Heart right ventricle (tissue), 16 donors: ENCODE data around the gene TGFBR2. TPM values are rescaled to one million over a fixed set of nuclear protein-coding genes. Genes with fewer than 3 reads are reported as not detected.

Experiments
- ATAC-seq, 8 donors: fragments of 200-7000 bp; cut with Tn5 transposase; one replicate each; pipeline ENCODE4 v1.9.1; 2020; ENCODE audit warnings: mild to moderate bottlenecking in 8 of 8, moderate library complexity in 8 of 8, moderate number of reproducible peaks in 1 of 8
- DNase-seq, 2 donors: peaks; one replicate each; pipeline ENCODE4 v3.0.0-alpha.2; 2020
- H3K27ac ChIP-seq, 10 donors: fragments of 200-600 bp; sonication (generic) in 2 of 10; one replicate each; pipeline versions ENCODE4 v1.5.0 to v1.8.0; 2020 to 2022; ENCODE audit warnings: mild to moderate bottlenecking in 3 of 10
- H3K27me3 ChIP-seq, 7 donors: fragments of 200-600 bp; one replicate each; pipeline ENCODE4 v1.8.0; 2021 to 2022; ENCODE audit warnings: mild to moderate bottlenecking in 2 of 7
- H3K36me3 ChIP-seq, 9 donors: fragments of 200-600 bp; sonication (generic) in 1 of 9; one replicate each; pipeline versions ENCODE4 v1.5.0 to v1.8.0; 2020 to 2022; ENCODE audit warnings: mild to moderate bottlenecking in 2 of 9
- H3K4me1 ChIP-seq, 9 donors: fragments of 200-600 bp; sonication (generic) in 1 of 9; one replicate each; pipeline versions ENCODE4 v1.5.0 to v1.8.0; 2020 to 2022; ENCODE audit warnings: mild to moderate bottlenecking in 4 of 9
- H3K4me3 ChIP-seq, 10 donors: fragments of 200-600 bp; sonication (generic) in 2 of 10; one replicate each; pipeline versions ENCODE4 v1.5.0 to v1.8.0; 2020 to 2022; ENCODE audit warnings: mild to moderate bottlenecking in 7 of 10, moderate library complexity in 2 of 10
- H3K9me3 ChIP-seq, 11 donors: fragments of 200-600 bp in 10 of 11; sonication (generic) in 2 of 11; one replicate each; pipeline versions ENCODE4 v1.5.0 to v1.8.0; 2013 to 2022; ENCODE audit warnings: mild to moderate bottlenecking in 2 of 11, control low read depth in 1 of 11, moderate library complexity in 1 of 11
- WGBS, 2 donors: extraction: QIAGEN DNeasy Blood & Tissue Kit; methylation state at CpG; one replicate each; pipeline ENCODE4 v1.1.7; 2013; ENCODE audit warnings: inconsistent platforms in 1 of 2; 5-methylcytosine and 5-hydroxymethylcytosine counted together
- intact Hi-C, 10 donors: fragments of 100-400 bp; cut with DNase I; formaldehyde crosslinking; loops; one replicate each; pipeline versions ENCODE4 v1.11.1 to v1.14.2; 2022
- polyA plus RNA-seq, 2 donors: library from polyadenylated mRNA; stranded (reverse); fragments of 200-250 nt; gene quantifications; one replicate each; pipeline ENCODE4 v1.2.3, GENCODE V29; 2013
- total RNA-seq, 10 donors: library from RNA; stranded (reverse); fragmentation: NEBNext Ultra II Directional in 3 of 10; extraction: Animal tissue kit (Norgen Biotek cat#: 25700) in 3 of 10; gene quantifications; one replicate each; pipeline versions ENCODE4 v1.2.1 to v1.2.4, GENCODE V29; 2021 to 2023
- TF ChIP-seq, protein P1 (sequence below), 9 donors: fragments of 200-600 bp; sonication (generic) in 2 of 9; IDR thresholded peaks; one replicate each; pipeline versions ENCODE4 v1.5.0 to v1.8.0; 2021 to 2022; ENCODE audit warnings: antibody characterized with exemption in 9 of 9, mild to moderate bottlenecking in 5 of 9, moderate library complexity in 1 of 9
- donor health status: Arrhythmogenic right ventricular cardiomyopathy.
- donor health status: ischemic (EF 13 %, LVEDD 7.1; RV severe dilation, severe dysfunction).
- donor health status: healthy with polysubstance abuse.
- donor health status: DM: no; HTN: yes; CAD: no.
- donor health status: DM: no; HTN: no; CAD: no.
- donor health status: ischemic (EF 25% LVEDD 6.9; RV normal size, moderate dysfunction).
- donor health status: ischemic (EF 25% LVEDD 5.7; RV mildly dilated, moderate dysfunction).
- donor health status: healthy.
- donor health status: DM: yes; HTN: yes; CAD: no.
- donor health status: Ischemic cardiomyopathy.
- donor health status: ischemic (EF 35%, LVEDD 5.7; RV mildly dilated, moderate dysfunction).
- donor health status: nonischemic (EF 11% LVEDD 7.7; RV severe dilation, severe dysfunction).
- donor health status: DM: yes; HTN: yes; CAD: no.
- donor health status: PGD.
- donor health status: ischemic (EF 29% LVEDD 5.4; RV normal size, mild dysfunction).
- donor health status: nonischemic (EF 23%, LVEDD 6.1; RV moderate dilation, normal function).

The TGFBR2 gene
- total and polyA plus RNA-seq, 12 donors = 14.6 to 197 (median 82.8) TPM

DNA sequence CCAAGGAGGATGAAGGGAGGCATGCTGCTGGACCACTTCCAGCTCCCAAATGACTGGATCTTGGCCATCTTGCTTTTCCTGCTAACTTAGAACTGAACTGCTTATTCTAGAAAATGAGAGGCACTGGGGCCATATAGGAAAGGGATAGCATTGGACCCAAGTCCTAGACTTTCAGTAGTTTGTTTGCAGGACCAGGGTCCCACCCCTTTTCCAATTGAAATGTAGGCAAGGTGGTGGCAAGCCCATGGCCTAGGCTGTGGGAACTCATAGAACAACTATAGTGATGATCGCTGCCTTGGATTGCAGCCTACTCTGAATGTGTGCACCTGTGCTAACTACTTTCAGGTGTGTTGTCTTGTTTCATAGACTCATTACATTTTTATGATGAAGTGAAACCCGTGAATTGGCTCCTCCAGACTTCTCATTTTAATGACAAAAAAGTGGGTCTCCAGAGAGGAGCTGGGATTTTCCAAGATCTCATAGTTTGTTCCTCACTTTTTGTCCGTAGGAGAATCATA lies 50.3 kb downstream of the TGFBR2 start:
- TF ChIP-seq, protein P1, sequence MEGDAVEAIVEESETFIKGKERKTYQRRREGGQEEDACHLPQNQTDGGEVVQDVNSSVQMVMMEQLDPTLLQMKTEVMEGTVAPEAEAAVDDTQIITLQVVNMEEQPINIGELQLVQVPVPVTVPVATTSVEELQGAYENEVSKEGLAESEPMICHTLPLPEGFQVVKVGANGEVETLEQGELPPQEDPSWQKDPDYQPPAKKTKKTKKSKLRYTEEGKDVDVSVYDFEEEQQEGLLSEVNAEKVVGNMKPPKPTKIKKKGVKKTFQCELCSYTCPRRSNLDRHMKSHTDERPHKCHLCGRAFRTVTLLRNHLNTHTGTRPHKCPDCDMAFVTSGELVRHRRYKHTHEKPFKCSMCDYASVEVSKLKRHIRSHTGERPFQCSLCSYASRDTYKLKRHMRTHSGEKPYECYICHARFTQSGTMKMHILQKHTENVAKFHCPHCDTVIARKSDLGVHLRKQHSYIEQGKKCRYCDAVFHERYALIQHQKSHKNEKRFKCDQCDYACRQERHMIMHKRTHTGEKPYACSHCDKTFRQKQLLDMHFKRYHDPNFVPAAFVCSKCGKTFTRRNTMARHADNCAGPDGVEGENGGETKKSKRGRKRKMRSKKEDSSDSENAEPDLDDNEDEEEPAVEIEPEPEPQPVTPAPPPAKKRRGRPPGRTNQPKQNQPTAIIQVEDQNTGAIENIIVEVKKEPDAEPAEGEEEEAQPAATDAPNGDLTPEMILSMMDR (IDR thresholded peaks at IDR 0.05) = no peak
- no peaks in the 10 kb centered on the region for H3K27me3 ChIP-seq
- ATAC-seq (no peak), DNase-seq (no peak)
- peak overlapping the region in 6 of 10 donors; percentile 9 to 82 (median 64) for H3K27ac ChIP-seq
- H3K4me1 ChIP-seq = peaks cover 18 to 92% (median 79%) of the 10 kb centered on the region in 9 donors
- intact Hi-C loops = loop anchor here in 1 of 10 donors (10.0 kb wide), 1 partner anchor 132 kb away; no protein-coding TSS in a partner anchor
- no peak overlapping the region for H3K4me3 ChIP-seq
- WGBS, 2 donors = 91 to 93% methylated on average over 3 of the region's 3 CpGs
- no peaks in the 10 kb centered on the region for H3K9me3 ChIP-seq
- H3K36me3 ChIP-seq = peaks cover 0 to 87% (median 31%) of the 10 kb centered on the region in 9 donors

- TF ChIP-seq, protein P1 (IDR thresholded peaks at IDR 0.05) = no peak
- no peaks in the 10 kb centered on the region for H3K9me3 ChIP-seq
- peaks cover 18 to 99% (median 90%) of the 10 kb centered on the region in 9 donors for H3K4me1 ChIP-seq
- H3K36me3 ChIP-seq = peaks cover 0 to 87% (median 28%) of the 10 kb centered on the region in 9 donors
- no peaks in the 10 kb centered on the region for H3K27me3 ChIP-seq
- no peak overlapping the region for H3K4me3 ChIP-seq
- 13 to 21% methylated on average over 3 of the region's 3 CpGs for WGBS, 2 donors
- H3K27ac ChIP-seq = peak overlapping the region; percentile 20 to 82 (median 69)
- ATAC-seq (peak in 4 of 8 donors; percentile 28 to 43 (median 40)), DNase-seq (peak in 1 of 2 donors; percentile 27)
- intact Hi-C loops = loop anchor here in 2 of 10 donors (2.0 to 10.0 kb wide), 2 partner anchors 51 to 133 kb away; partner anchors contain the start of gene TGFBR2 (in 1 of the 2)
These were observed 51.5 kb downstream of the TGFBR2 start for GRCh38 chr3:30657914-30658313.

DNA sequence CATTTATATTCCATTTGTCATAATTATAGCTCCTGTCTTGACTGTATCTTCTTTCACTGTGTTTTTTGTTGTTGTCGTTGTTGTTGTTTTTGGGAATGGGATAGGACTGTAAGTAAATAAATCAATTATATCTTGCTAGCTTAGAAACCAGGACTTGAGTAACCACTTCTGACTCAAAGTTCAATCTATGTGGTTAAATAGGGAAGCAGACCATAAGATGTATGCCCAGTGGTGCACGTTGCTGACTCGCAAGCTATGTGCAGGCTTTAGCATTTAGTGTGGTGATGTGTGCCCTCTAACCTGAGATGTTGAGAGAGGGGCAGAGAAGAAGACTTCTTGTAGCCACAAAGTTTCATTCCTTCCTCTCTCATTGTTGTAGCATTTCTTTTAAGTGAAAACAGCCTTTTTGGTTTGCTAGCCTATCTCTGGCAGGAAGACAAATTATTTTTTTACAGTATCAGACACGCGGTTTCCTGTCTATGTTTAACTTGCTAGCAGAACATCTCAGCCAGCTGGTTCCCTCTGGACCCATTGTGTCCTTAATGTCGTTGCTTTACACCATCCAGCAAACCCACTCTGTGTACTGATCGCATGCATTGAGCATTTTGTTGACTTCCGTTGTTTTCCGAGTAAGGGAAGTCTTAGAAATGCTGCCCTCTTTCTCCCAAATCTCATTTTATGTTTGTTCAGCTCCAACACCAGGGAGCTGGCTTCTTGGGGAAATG lies 52.1 kb downstream of the TGFBR2 start:
- H3K36me3 ChIP-seq = peaks cover 0 to 87% (median 24%) of the 10 kb centered on the region in 9 donors
- peak overlapping the region in 1 of 10 donors; percentile 16 for H3K4me3 ChIP-seq
- intact Hi-C loops = loop anchor here in 2 of 10 donors (2.0 to 10.0 kb wide), 2 partner anchors 52 to 134 kb away; partner anchors contain the start of gene TGFBR2 (in 1 of the 2)
- TF ChIP-seq, protein P1 (IDR thresholded peaks at IDR 0.05) = peak in 3 of 9 donors; percentile 23 to 29 (median 24)
- DNase-seq = peak in 1 of 2 donors; percentile 50
- no peaks in the 10 kb centered on the region for H3K9me3 ChIP-seq
- ATAC-seq = peak; percentile 45 to 75 (median 69)
- 28 to 33% methylated on average over 9 of the region's 9 CpGs for WGBS, 2 donors
- H3K27ac ChIP-seq = peak overlapping the region; percentile 20 to 82 (median 69)
- peaks cover 18 to 100% (median 96%) of the 10 kb centered on the region in 9 donors for H3K4me1 ChIP-seq
- no peaks in the 10 kb centered on the region for H3K27me3 ChIP-seq
